Heart right ventricle (tissue), 16 donors: ENCODE data around the gene INTS12. TPM values are rescaled to one million over a fixed set of nuclear protein-coding genes. Genes with fewer than 3 reads are reported as not detected.
"Not testable (repeated sequence)": the region's sequence is repeated elsewhere in the genome, so short reads cannot be mapped to it uniquely, and the experiment has no call there.

Source experiments
- ATAC-seq, 8 donors: fragments of 200-7000 bp; cut with Tn5 transposase; one replicate each; pipeline ENCODE4 v1.9.1; 2020; ENCODE audit warnings: mild to moderate bottlenecking in 8 of 8, moderate library complexity in 8 of 8, moderate number of reproducible peaks in 1 of 8
- DNase-seq, 2 donors: peaks; one replicate each; pipeline ENCODE4 v3.0.0-alpha.2; 2020
- H3K27ac ChIP-seq, 10 donors: fragments of 200-600 bp; sonication (generic) in 2 of 10; one replicate each; pipeline versions ENCODE4 v1.5.0 to v1.8.0; 2020 to 2022; ENCODE audit warnings: mild to moderate bottlenecking in 3 of 10
- H3K27me3 ChIP-seq, 7 donors: fragments of 200-600 bp; one replicate each; pipeline ENCODE4 v1.8.0; 2021 to 2022; ENCODE audit warnings: mild to moderate bottlenecking in 2 of 7
- H3K36me3 ChIP-seq, 9 donors: fragments of 200-600 bp; sonication (generic) in 1 of 9; one replicate each; pipeline versions ENCODE4 v1.5.0 to v1.8.0; 2020 to 2022; ENCODE audit warnings: mild to moderate bottlenecking in 2 of 9
- H3K4me1 ChIP-seq, 9 donors: fragments of 200-600 bp; sonication (generic) in 1 of 9; one replicate each; pipeline versions ENCODE4 v1.5.0 to v1.8.0; 2020 to 2022; ENCODE audit warnings: mild to moderate bottlenecking in 4 of 9
- H3K4me3 ChIP-seq, 10 donors: fragments of 200-600 bp; sonication (generic) in 2 of 10; one replicate each; pipeline versions ENCODE4 v1.5.0 to v1.8.0; 2020 to 2022; ENCODE audit warnings: mild to moderate bottlenecking in 7 of 10, moderate library complexity in 2 of 10
- H3K9me3 ChIP-seq, 11 donors: fragments of 200-600 bp in 10 of 11; sonication (generic) in 2 of 11; one replicate each; pipeline versions ENCODE4 v1.5.0 to v1.8.0; 2013 to 2022; ENCODE audit warnings: mild to moderate bottlenecking in 2 of 11, control low read depth in 1 of 11, moderate library complexity in 1 of 11
- CTCF ChIP-seq, 9 donors: fragments of 200-600 bp; sonication (generic) in 2 of 9; IDR thresholded peaks; one replicate each; pipeline versions ENCODE4 v1.5.0 to v1.8.0; 2021 to 2022; ENCODE audit warnings: antibody characterized with exemption in 9 of 9, mild to moderate bottlenecking in 5 of 9, moderate library complexity in 1 of 9
- WGBS, 2 donors: extraction: QIAGEN DNeasy Blood & Tissue Kit; methylation state at CpG; one replicate each; pipeline ENCODE4 v1.1.7; 2013; ENCODE audit warnings: inconsistent platforms in 1 of 2; 5-methylcytosine and 5-hydroxymethylcytosine counted together
- intact Hi-C, 10 donors: fragments of 100-400 bp; cut with DNase I; formaldehyde crosslinking; loops; one replicate each; pipeline versions ENCODE4 v1.11.1 to v1.14.2; 2022
- polyA plus RNA-seq, 2 donors: library from polyadenylated mRNA; stranded (reverse); fragments of 200-250 nt; gene quantifications; one replicate each; pipeline ENCODE4 v1.2.3, GENCODE V29; 2013
- total RNA-seq, 10 donors: library from RNA; stranded (reverse); fragmentation: NEBNext Ultra II Directional in 3 of 10; extraction: Animal tissue kit (Norgen Biotek cat#: 25700) in 3 of 10; gene quantifications; one replicate each; pipeline versions ENCODE4 v1.2.1 to v1.2.4, GENCODE V29; 2021 to 2023
- donor health status: Arrhythmogenic right ventricular cardiomyopathy.
- donor health status: ischemic (EF 13 %, LVEDD 7.1; RV severe dilation, severe dysfunction).
- donor health status: healthy with polysubstance abuse.
- donor health status: DM: no; HTN: yes; CAD: no.
- donor health status: DM: no; HTN: no; CAD: no.
- donor health status: ischemic (EF 25% LVEDD 6.9; RV normal size, moderate dysfunction).
- donor health status: ischemic (EF 25% LVEDD 5.7; RV mildly dilated, moderate dysfunction).
- donor health status: healthy.
- donor health status: DM: yes; HTN: yes; CAD: no.
- donor health status: Ischemic cardiomyopathy.
- donor health status: ischemic (EF 35%, LVEDD 5.7; RV mildly dilated, moderate dysfunction).
- donor health status: nonischemic (EF 11% LVEDD 7.7; RV severe dilation, severe dysfunction).
- donor health status: DM: yes; HTN: yes; CAD: no.
- donor health status: PGD.
- donor health status: ischemic (EF 29% LVEDD 5.4; RV normal size, mild dysfunction).
- donor health status: nonischemic (EF 23%, LVEDD 6.1; RV moderate dilation, normal function).

Gene INTS12
- total and polyA plus RNA-seq, 12 donors: 7.8 to 27.5 (median 22.3) TPM

GRCh38 chr4:105751718-105752299, 43.3 kb upstream of the INTS12 start:
- H3K36me3 ChIP-seq: no peaks in the 10 kb centered on the region
- H3K27ac ChIP-seq: no peak overlapping the region
- H3K4me3 ChIP-seq: no peak overlapping the region
- no peaks in the 10 kb centered on the region for H3K27me3 ChIP-seq
- no peak for TF ChIP-seq CTCF (IDR thresholded peaks at IDR 0.05)
- DNase-seq: no peak
- H3K9me3 ChIP-seq: no peaks in the 10 kb centered on the region
- intact Hi-C loops: no loop called here
- 61 to 64% methylated on average over 2 of the region's 2 CpGs for WGBS, 2 donors
- no peak for ATAC-seq
- H3K4me1 ChIP-seq: no peaks in the 10 kb centered on the region

GRCh38 chr4:105748222-105748621, 39.7 kb upstream of the INTS12 start:
- H3K27me3 ChIP-seq: no peaks in the 10 kb centered on the region
- no peaks in the 10 kb centered on the region for H3K4me1 ChIP-seq
- DNase-seq: no peak
- intact Hi-C loops: no loop called here
- no peak for ATAC-seq
- no peak for TF ChIP-seq CTCF (IDR thresholded peaks at IDR 0.05)
- no peaks in the 10 kb centered on the region for H3K9me3 ChIP-seq
- no peak overlapping the region for H3K27ac ChIP-seq
- H3K4me3 ChIP-seq: no peak overlapping the region
- 97% methylated on average over 3 of the region's 3 CpGs for WGBS, 2 donors
- no peaks in the 10 kb centered on the region for H3K36me3 ChIP-seq

GRCh38 chr4:105741548-105741947, 33.1 kb upstream of the INTS12 start:
- TF ChIP-seq CTCF (IDR thresholded peaks at IDR 0.05): no peak
- Histone ChIP-seq H3K36me3 (peaks cover 0 to 15% (median 0%) of the 10 kb centered on the region in 9 donors), H3K4me3 (no peak overlapping the region), H3K27me3 (no peaks in the 10 kb centered on the region), H3K27ac (no peak overlapping the region), H3K9me3 (peaks cover 0 to 22% (median 14%) of the 10 kb centered on the region in 11 donors), H3K4me1 (no peaks in the 10 kb centered on the region)
- DNase-seq: no peak
- 69 to 77% methylated on average over 2 of the region's 2 CpGs for WGBS, 2 donors
- intact Hi-C loops: no loop called here
- no peak for ATAC-seq

GRCh38 chr4:105735217-105735616, 26.7 kb upstream of the INTS12 start:
- WGBS, 2 donors: 85 to 99% methylated on average over 10 of the region's 10 CpGs
- Histone ChIP-seq H3K36me3 (peaks cover 0 to 46% (median 4%) of the 10 kb centered on the region in 9 donors), H3K9me3 (peaks cover 0 to 70% (median 15%) of the 10 kb centered on the region in 11 donors)
- H3K27ac ChIP-seq, DNase-seq, intact Hi-C loops, H3K4me1 ChIP-seq, H3K27me3 ChIP-seq, ATAC-seq, H3K4me3 ChIP-seq: not testable (repeated sequence)

GRCh38 chr4:105729895-105730294, 21.4 kb upstream of the INTS12 start:
- ATAC-seq, H3K27me3 ChIP-seq, H3K4me3 ChIP-seq, H3K27ac ChIP-seq, H3K4me1 ChIP-seq, DNase-seq, intact Hi-C loops: not testable (repeated sequence)
- H3K9me3 ChIP-seq: peaks cover 0 to 43% (median 0%) of the 10 kb centered on the region in 11 donors
- H3K36me3 ChIP-seq: peaks cover 0 to 43% (median 4%) of the 10 kb centered on the region in 9 donors
- WGBS, 2 donors: 97 to 99% methylated on average over 4 of the region's 4 CpGs
